ENCODE measurements around the gene PRKAG2.
"Not testable (repeated sequence)": the region's sequence is repeated elsewhere in the genome, so short reads cannot be mapped to it uniquely, and the experiment has no call there.

The PRKAG2 gene

DNA sequence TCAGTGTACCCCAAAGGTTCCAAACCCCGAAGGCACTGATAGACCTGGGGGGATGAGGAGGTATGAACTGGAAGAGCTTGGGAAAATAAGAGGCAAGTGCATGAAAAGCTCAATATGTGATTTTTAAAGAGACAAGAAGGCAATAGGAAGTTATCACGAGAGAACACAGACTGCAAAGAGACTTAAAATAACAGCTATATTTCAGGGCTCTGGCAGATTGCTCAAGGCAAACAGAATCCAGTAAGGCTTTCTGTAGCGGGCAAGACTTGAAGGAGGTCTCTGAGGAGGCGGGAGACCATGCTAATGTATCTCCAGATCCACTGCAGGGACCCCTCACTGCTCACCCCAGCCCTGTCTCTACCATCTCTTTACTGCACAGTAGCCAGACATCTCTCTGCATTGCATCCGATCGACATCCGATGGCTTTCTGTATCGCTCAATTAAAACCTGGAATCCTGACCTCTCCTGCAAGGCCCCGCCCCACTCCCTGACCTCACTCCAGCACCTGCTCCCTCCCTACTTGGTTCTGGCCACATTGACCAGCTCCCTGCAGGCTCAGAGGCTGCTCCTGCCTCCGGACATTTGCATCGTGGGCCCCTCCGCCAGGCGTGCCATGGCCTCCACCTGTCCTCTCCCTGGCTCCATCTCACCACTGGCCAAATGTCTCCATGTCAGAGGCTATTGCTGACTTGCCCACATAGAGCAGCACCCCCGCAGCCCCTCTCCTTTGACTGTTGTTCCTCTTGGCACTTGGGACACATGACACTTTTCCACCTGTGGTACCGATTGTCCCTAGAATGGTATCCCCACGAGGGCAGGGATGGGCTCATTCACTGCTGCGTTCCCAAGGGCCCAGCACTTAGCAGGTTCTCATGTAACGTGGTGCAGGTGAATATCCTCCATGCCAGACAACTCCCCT is 118.0 kb downstream of the PRKAG2 start:
- no peak for DNase-seq

DNA sequence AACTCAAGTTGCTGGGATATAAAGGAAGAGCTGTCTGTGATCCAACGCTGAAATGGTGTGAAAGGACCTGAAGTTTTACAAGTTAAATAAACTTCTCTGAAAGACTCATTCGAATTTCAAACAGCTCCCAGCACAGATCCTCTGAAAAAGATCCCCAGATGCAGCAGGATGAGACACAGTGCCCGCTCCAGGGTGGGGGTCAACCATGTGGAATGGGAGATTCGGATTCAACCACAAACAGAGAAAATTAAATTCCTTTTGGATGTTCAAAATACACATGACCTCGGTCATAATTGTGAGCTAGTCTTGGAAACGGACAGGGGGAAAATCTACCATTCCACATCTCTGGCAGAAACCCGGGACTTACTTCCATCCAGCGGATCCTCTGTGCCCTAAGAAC is 119.6 kb downstream of the PRKAG2 start:
- DNase-seq = no peak

DNA sequence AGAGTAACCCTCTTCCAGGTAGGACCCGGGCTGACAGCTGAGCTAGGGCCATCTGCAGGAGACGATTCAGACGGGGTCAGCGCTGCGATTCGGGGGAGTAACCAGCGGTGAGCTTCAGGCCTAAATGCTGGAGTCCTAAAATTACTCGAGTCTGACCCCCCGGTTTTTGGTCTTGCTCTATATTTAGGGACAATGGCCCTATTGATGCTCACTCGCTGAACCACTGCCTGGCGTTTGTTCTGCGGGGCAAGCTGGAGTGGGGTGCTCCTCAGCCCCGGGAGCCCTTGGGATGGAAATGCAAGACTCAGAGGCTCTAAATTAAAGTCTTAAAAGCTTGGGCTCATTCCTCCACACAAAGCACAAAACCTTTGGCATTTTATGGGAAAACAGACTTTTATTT is 120.0 kb downstream of the PRKAG2 start:
- no peak for DNase-seq

DNA sequence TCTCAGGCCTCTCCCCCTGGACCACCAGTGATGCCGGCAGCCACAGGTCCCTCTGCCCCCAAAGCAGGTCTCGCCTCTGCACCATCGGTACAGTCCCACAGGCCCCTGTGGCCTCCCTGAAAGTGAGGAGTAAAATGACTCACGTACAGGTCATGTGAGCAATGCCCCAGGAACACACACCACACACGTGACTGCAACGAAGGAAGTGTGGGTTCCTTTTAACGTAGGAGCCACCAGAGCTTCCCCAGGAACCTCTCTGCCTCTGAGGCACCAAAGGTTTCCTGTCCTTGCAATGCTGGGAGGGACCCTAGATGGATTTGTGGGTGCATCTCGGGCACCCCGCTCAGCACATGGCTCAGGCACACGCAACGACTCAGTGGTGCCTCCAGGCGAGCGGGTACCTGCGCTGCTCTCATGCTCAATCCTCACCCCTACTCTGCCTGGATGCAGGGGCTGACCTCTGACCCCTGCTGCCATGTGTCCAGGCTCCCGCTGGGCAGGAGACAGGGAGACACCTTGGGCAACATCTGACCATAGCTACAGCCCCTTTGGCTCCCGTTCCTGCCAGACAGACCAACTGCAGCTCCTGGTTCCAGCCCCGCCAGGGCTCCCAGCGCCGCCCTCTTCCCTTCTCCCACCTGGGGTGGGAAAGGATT is 120.7 kb downstream of the PRKAG2 start:
- DNase-seq = no peak

DNA sequence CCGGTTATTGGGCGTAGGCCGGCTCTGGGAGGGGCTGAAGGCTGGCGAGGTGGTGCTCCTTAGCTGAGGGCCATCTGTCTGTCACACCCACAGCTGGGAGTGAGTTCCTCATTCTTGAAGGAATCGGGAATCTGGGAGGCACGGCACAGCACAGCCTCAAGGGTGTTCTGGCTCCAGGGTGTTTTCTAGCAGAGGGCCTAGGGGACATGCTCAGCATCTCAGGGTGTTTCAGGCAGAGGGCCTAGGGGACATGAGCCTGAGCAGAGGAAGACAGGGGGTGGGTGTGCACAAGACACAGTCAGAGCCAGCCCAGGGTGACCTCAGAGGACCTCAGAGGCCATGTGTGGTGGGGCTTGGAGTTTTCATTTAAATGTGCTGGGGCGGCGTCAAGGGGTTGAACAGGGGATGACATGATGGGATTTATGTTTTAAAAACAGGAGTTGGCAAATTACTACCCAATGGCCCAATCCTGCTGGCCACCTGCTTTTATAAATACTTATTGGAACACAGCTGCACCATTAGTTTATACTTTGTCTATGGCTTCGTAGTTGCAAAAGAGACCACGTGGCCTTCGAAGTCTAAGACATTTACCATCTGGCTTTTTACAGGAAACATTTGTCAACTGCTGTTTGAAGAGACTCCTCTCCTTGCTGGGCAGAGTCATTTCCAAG is 121.6 kb downstream of the PRKAG2 start:
- no peak for DNase-seq

DNA sequence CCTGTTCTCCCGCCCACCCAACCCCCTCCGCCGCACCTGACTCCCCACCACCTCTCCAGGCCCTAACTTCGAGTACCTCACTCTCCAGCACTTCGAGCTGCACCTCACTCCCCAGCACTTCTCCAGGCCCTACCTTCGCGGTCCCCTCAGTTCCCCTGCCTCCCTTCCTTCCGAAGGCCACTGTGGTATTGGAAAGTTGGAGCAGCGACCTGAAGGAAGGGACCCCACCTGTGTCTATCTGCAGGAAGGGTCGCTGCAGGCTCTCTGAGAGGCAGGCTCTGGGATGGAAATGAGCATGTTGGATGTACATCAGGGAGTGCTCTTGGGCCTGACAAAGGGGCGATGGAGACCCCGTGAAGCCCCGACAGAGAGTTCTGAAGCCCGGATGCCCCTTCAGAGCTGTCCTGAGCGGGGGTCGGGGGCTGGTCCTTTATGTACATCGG is 122.2 kb downstream of the PRKAG2 start:
- no peak for DNase-seq

DNA sequence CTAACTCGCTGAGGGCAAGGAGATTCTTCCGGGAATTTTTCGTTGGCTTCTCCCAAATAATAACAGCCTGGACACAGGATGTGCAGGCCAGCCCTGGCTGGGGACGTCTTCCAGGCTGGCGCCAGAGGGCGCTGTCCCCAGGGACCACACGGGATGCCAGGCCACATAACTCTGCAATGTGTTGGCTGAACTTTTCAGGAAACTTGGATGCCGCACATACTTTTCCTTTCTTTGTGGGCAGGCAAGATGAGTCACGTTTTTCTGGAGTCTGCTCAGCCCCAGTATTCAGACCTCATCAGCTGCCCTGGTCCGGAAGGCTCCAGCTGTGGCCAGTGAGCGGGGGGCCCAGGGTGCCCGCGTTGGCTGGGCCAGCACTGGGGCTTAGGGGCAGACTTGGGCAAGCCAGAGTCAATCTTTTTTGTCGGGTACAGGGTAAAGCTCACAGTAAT is 122.7 kb downstream of the PRKAG2 start:
- DNase-seq = peak; percentile 36

DNA sequence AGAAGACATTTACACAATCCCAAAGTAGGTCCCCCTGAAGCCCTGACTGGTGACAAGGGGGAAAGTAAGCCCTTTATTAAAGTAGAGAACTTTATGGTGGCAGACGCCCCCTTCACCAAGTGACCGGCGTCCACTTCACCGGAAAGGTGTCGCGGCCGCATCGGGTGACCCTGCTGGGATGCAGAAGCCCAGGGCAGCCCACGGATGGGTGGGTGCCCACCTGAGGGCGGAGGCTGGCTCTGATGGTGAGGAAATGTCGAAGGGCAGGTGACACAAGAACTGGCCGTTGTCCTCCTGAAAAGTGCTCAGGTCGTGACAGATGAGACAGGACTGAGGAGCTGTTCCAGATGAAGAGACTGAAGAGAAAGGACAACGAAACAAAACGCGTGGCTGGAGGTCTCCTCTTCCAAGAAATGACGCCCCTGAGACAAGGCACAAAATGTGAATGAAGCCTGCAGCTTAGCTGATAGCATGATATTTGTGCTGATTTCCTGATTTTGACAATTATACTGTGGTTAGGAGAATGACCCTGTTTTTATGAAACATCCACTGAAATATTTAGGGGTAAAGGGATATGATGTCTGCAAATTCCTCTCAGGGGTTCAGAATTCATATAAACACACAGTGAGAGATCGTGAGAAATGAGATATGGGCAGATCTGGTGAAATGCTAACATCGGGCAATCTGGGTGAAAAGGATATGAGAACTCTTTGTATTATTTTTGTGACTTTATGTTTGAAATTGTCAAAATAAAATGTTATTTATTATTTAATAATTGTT is 123.9 kb downstream of the PRKAG2 start:
- DNase-seq = no peak

DNA sequence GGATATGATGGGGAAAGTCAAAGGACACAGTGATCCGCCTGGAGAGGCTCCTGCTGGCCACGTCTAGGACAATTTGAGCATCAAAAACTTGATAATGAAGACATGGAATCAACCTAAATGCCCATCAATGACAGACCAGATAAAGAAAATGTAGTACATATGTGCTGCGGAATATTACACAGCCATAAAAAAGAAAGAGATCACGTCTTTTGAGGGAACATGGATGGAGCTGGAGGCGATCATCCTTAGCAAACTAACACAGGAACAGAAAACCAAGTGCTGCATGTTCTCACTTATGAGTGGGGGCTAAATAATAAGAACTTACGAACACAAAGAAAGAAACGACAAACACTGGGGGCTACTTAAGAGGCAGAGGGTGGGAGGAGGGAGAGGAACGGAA is 124.9 kb downstream of the PRKAG2 start:
- DNase-seq = no peak

DNA sequence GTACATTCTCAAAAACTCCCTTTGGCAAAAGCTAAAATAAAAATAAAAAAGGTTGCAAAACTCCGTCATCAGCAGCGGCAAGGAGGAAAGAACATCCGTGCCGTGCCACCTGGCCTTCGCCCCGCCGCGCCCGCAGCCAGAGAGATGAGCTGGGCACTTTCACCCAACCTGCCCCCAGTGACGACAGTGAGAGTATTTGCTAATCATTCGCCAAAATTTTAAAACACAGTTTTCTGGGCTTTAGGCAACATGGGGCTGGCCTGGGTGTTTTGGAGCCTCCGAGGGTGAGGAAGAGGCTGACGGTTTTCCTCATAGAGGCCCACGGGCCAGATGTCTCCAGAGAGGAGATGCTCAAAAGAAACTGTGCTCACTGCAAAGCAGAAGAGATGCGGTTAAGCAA is 128.2 kb downstream of the PRKAG2 start:
- DNase-seq = no peak

DNA sequence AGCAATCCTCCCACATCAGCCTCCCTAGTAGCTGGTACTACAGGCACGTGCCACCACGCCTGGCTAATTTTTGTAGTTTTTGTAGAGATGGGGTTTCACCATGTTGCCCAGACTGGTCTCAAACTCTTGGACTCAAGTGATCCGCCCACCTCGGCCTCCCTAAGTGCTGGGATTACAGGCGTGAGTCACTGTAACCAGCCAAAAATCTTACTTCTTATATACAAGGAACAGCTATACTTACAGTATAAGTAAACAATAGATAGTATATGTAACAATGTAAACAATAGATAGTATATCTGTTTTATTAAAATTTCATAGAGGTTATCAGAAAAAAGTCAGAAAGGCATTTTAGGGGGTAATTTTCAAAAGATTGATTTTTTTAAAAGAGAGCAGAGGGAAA is 128.9 kb downstream of the PRKAG2 start:
- not testable (repeated sequence) for DNase-seq

DNA sequence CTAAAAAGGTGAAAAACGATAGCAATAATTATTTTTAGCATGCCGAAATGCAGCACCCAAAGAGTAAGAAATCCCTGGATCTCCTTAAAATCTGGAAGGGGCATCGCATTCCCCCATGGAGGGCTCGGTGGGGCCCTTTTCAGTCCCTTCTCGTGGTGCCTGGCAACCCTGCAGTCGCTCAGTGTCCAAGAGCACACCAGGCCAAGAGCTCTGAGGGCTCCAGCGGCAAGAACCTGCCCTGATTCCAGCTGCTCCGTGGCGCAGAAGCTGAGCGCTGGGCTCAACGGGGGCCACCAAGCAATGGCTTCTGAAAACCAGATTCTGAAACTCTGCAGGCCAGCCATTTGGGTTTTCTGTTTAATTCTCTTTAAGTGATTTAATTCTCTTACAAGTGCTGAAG is 131.2 kb downstream of the PRKAG2 start:
- DNase-seq = no peak

DNA sequence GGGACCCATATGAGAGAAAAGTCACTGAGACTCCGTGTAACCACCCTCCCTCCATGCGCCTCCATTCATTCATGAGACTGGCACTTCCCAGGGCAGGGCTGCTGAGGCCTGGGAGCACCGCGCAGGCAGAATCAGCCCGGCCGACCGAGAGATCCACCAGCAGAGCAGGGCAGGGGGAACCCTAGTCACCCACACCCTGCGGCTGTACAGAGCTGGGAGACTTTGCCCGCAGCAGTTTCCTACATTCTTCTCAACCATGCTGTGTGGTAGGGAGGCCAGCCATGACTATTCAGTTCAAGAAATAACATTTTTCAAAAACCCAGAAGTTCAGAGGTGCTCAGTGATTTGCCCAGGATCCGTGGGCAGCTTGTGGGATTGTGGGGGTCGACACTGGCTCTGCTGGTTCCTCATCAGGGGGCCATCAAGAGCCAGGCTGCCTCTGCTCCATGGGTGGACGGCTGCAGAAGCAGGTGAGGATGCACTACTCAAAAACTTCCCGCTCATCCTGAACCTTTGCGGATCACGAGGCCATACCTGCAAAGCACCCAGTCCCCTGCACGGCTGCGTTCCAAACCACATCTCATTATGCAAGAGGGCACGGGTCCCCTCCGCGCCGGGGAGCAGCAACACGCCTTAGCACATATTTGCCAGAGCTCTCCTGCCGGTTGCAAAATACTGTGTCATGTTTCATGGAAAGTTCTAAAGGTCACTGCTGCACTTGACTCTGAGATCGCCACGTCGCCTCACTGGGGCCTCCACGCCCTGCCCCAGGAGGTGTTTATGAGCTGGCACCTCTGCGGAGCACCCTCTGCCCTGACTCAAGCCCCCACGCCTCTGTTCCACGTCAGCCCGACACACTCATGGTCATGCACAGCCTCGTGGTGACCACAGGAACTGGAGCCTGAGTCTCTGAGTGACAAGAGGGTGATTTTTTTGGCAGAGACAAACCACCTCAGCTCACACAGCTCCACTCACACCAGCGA is 132.0 kb downstream of the PRKAG2 start:
- DNase-seq = peak; percentile 15

DNA sequence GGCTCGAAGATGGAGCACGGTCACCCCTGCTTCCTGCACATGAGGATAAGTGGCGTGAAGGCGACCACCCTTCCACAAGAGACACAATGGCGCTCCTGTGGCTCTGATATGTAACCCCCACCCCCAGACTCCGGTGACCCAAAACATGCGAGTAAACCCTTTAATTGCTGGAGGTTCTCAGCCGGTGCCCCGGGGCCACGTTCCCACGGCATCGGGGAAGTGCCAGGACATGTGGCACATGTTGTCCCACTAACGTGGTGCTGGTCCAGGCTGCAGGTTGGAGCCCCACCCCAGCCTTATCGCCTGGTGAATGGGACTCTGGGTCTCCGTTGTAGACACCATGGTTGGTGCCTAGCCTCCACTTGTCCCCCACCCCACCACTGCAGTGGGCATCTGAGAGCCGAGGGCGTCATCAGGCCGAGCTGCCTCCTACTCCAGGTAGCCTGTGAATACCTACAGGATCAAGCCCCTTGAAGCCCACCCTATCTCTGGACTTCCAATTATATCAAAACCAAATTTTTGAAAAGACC is 132.8 kb downstream of the PRKAG2 start:
- DNase-seq = no peak

DNA sequence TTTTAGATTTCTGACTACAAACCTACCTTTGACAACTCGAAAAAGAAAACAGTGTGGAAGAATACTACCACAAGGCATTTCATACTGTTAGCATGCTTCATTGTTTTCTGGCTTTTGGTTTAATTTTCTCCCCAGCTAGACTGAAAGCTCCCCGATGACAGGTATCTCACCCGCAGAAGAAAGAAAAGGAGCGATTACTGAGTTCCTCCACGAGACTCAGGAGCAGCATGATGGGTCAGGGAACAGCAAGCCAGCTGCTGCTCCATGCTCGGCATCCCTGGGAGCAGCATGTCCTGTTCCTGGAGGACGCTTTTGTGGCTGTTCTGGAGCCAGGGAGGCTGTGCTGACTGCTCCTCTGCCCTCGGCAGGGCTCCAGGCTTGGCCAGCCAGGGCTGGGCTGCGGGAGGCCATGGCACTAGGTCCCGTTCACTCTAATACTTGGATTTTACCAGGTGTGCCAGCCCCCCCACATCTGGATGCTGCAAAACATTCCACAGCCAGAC is 133.4 kb downstream of the PRKAG2 start:
- DNase-seq = no peak

DNA sequence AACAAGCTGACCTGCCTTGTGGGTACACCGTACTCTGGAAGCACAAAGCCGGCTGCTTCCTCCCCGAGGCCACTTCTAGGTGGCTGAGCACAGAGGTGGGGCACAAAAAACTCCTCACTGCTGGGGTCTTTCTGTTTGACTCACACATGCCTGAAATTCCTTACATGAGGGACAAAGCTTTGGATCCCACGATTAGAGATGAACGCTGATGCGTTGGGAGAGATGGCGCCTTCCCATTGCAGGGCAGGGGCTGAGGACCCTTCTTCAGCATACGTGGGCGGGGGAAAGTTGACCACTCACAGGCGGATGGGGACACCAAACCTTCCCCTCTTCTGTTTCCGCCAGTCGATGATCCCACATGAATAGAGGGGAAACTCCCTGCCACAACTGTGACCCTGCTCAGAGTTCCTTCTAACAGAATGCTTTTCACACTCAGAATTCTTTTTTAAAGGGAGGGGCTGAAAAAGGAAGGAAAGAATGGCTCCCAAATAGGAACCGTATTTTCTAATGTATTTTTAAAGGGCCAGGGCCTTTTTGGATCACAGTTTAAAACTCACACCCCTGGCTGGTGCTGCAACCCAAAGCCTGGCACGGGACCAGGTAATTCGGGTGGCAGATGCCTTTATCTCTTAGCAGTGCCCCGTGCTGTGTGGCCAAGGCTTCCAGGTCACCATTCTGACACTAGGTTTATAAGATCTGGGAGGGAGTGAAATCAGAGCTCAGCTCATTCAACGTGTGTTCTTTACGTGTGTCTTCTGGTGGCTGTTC is 134.0 kb downstream of the PRKAG2 start:
- no peak for DNase-seq

DNA sequence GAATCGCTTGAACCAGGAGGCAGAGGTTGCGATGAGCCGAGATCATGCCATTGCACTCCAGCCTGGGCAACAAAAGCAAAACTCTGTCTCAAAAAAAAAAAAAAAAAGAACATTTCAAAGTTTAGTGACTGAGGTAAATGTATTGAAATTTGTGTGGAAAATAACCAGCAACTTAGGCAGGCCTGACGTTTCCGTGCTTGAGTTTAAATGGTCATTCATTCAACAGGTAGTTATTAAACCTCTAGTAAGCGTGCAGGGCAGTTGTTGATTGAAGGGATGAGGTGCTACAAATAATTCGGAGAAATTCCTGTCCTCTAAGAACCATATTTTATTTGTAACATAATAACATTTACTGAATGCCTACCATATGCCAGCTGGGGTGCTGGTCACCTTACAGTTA is 135.3 kb downstream of the PRKAG2 start:
- DNase-seq = no peak

DNA sequence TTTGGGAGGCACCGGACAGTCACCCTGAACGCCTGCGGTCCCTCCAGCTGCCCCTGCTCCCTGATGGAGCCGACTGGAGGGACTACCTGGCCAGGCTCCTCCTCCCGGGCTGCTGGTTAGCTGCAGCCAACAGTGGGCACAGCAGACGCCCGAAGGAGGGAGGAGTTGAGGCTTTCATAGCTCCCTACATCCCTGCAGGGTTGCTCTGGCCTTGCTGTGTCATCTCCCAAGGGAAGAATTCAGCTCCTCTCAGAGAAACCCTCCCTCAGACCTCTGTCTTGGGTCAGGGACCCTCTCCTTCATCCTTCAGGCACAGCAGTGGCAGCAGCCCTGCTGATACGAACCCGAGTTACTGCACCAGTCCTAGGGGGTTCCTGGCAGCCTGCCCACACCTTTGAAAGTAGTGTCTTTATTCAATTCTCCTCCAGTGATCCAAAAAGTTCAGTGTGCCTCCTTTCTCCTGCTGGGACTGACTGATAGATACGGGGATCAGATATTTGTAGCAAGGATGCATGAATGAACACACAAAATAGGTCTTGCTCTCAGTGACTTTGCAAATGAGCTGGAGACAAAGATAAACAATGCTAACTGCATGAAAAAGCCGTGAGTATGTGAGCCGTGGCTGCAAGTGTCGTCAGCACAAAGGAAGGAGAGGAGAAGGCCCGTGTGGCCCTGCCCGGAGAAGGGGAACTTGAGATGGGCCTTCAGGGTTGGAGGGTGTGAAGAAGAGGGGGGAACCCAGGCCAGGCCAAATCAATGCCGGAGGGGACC is 136.6 kb downstream of the PRKAG2 start:
- no peak for DNase-seq

DNA sequence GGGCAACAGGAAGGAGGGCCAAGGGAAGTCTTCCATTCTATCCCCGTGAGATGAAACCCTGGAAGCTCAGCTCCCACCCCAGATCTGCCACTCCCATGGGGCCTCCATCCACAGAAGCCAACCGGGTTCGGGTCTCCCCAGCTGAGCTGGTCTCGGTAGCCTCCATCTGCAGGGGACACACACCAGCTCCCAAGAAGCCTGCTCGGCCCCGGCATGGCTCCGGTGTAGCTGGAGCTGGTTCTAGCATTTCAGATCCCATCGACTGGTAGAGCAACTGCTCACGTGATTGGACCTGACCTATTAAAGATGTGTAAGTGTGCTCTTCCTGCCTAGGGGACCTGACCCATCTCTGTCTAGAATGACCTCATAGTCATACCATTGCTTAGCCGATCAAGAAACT is 138.0 kb downstream of the PRKAG2 start:
- no peak for DNase-seq

Data from OCI-M1 (cell line).